Measurements from ENCODE around the gene ZRANB3.

ZRANB3 gene

DNA sequence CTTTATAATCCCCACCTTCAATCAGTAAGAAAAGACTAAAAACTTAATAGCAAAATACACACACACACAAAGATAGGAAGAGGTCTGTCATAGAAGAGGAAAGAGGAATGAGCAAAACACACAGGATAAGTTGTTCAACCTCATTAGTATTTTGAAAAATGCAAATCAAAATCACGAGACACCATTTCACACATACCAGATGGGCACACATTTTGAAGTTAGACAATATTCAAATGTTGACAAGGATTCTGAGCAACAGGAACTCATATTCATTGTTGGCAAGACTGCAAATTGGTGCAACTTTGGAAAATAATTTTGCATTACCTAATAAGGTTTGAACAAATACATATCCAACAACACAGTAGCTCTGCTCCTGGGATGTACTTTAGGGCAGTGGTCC is 351.3 kb downstream of the ZRANB3 start:
- TF ChIP-seq, protein P1, sequence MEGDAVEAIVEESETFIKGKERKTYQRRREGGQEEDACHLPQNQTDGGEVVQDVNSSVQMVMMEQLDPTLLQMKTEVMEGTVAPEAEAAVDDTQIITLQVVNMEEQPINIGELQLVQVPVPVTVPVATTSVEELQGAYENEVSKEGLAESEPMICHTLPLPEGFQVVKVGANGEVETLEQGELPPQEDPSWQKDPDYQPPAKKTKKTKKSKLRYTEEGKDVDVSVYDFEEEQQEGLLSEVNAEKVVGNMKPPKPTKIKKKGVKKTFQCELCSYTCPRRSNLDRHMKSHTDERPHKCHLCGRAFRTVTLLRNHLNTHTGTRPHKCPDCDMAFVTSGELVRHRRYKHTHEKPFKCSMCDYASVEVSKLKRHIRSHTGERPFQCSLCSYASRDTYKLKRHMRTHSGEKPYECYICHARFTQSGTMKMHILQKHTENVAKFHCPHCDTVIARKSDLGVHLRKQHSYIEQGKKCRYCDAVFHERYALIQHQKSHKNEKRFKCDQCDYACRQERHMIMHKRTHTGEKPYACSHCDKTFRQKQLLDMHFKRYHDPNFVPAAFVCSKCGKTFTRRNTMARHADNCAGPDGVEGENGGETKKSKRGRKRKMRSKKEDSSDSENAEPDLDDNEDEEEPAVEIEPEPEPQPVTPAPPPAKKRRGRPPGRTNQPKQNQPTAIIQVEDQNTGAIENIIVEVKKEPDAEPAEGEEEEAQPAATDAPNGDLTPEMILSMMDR (IDR thresholded peaks at IDR 0.05; ENCODE audit: low read depth, low read length, missing control alignments): no peak
- no peak overlapping the region for H3K4me3 ChIP-seq (replicated peaks; ENCODE audit: low read depth, low read length)

DNA sequence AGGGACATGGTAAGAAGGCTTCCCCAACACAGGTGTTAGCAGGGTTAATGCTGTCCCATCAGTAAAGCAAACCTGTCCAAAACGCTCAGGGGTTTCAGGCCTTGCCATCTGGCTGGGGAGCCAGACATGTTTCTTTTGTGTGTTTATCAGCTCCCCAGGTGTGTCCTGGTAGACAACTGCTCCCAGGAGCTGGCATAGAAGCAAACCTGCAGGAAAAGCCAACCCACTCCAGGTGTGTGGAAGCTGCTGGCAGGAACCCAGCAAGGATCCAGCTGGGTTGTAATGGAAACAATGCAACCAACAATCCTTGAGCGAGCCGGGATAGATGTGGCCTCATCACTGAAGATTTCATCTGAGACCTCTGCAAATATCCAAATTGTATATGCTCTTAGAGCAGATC is 355.8 kb downstream of the ZRANB3 start:
- no peak for DNase-seq (ENCODE audit: extremely low read depth, low read depth)
- H3K4me3 ChIP-seq (replicated peaks; ENCODE audit: low read depth, low read length): no peak overlapping the region
- TF ChIP-seq, protein P1 (IDR thresholded peaks at IDR 0.05; ENCODE audit: low read depth, low read length, missing control alignments): no peak

More for the DNA sequence above, 351.3 kb downstream of the ZRANB3 start:
- DNase-seq (ENCODE audit: extremely low read depth, low read depth): no peak

DNA sequence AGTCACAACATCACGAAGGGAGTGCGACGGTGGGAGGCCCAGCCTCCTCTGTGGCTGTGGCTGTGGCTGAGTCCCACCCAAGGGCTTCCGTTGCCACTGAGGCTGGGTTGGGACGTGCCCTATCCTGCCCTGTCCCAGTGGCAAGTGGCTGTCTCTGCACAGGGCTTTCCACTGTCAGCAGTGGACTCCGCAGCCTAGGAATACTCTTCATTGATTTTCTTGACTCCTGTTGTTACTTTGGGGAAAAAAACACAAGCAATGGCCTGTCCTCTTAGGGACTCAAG is 356.3 kb downstream of the ZRANB3 start:
- no peak for DNase-seq (ENCODE audit: extremely low read depth, low read depth)
- H3K4me3 ChIP-seq (replicated peaks; ENCODE audit: low read depth, low read length): no peak overlapping the region
- TF ChIP-seq, protein P1 (IDR thresholded peaks at IDR 0.05; ENCODE audit: low read depth, low read length, missing control alignments): no peak

DNA sequence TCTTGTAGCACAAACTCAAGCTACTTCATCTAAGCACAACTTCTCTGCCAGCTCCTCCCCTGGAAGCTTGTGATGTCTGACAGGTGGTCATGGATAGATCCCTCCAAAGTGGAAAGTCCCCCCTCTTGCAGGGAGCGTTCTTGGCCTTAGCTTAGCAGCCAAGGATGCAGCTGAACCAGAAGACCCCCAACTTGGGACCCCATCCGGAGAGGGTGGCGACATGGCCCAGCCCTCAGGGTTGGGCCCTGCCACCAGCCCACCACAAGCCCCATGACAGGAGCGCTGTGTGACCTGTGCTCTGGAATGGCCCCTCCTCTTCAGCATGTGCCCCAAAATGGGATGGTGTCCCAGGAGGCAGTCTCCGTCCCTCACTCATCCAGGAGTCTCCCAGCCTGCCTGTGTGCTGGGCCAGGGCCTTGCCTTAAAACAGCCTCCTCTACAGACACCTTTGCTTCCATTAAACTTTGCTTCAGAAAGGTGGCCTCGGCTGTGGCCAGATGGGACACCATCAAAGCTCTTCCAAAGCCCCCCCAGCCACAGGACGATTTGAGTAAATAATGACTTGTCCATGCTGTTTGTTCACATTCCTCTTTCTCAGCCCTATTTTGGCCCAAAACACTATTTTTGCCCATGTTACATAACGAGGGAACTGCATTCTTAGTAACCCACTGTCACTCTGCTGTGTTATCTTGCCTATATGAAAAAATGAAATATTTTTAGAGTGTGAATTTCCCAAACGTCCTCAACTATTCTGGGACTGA is 356.8 kb downstream of the ZRANB3 start:
- H3K4me3 ChIP-seq (replicated peaks; ENCODE audit: low read depth, low read length): no peak overlapping the region
- TF ChIP-seq, protein P1 (IDR thresholded peaks at IDR 0.05; ENCODE audit: low read depth, low read length, missing control alignments): no peak
- no peak for DNase-seq (ENCODE audit: extremely low read depth, low read depth)

DNA sequence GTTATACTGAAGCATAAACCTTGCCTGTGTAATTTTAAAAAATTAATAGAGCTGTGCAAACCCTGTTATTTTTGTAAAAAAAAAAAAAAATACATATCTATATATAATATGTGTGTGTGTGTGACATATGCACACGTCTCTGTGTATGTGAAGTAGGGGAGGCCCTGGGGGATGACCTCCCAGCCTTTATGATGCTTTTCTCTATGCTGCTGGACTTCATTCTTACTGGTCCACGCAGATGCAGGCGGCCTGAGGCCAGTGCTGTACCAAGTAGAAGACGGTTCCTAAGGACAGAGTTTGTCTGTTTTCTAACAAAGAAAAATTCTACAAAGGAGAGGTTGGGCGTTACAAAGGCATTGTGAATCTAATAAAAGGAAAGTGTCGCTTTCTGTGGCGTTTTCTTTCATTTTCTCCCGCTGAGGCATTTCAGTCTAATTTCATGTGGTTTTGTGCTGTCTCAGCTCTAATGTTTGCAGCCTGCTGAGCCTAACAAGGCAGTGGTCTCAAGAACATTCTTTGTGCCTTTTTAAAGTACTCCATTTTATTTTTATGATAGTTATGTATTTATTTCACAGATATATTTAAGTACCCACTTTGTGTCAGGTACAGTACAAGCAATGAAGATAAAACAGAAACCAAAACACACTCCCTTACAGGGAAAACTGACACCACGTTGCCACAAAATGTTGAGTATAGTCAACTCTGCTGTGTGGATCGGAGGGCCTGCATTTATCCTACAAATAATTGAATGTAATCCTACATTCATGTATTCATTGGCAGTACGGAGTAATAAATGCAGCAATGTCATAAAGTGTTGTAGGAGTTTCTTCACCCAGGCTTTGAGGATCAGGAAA is 360.9 kb downstream of the ZRANB3 start:
- DNase-seq (ENCODE audit: extremely low read depth, low read depth): no peak
- TF ChIP-seq, protein P1 (IDR thresholded peaks at IDR 0.05; ENCODE audit: low read depth, low read length, missing control alignments): no peak
- no peak overlapping the region for H3K4me3 ChIP-seq (replicated peaks; ENCODE audit: low read depth, low read length)

DNA sequence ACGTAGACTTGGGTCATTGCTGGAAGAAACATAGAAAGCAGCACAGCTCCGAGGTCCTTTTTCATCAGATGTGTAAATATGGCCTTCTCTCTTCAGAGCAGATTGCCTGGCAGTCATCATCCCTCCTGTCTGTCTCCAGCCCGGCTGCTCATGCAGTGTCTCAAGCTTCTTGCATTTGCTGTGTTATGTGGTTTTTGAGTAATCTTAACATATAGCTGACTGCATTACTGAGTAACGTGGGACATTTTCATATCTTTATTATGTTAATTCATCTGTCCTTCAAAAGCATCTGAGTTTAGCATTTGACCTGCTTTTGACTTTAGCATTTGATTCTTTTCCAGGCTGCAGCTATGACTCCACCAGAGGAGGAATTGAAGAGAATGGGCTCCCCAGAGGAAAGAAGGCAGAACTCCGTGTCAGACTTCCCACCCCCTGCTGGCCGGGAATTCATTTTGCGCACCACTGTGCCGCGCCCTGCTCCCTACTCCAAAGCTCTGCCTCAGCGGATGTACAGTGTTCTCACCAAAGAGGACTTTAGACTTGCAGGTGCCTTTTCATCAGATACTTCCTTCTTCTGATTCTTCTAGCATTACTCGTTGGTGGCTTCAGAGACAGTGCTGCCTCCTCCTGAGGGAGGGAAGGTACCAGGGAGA is 362.7 kb downstream of the ZRANB3 start:
- no peak for DNase-seq (ENCODE audit: extremely low read depth, low read depth)
- TF ChIP-seq, protein P1 (IDR thresholded peaks at IDR 0.05; ENCODE audit: low read depth, low read length, missing control alignments): peak; percentile 8
- H3K4me3 ChIP-seq (replicated peaks; ENCODE audit: low read depth, low read length): no peak overlapping the region

Data from HFF-Myc (cell line).